Ureter (tissue), 1 donor: ENCODE measurements around the gene ZFYVE26. TPM values are rescaled to one million over a fixed set of nuclear protein-coding genes. Genes with fewer than 3 reads are reported as not detected.
"Not testable (repeated sequence)": the region's sequence is repeated elsewhere in the genome, so short reads cannot be mapped to it uniquely, and the experiment has no call there.

Source experiments
- DNase-seq: peaks from one replicate; pipeline ENCODE4 v3.0.0-alpha.2; 2020; ENCODE audit warnings: low spot score
- total RNA-seq: library from RNA; stranded (reverse); gene quantifications from one replicate; pipeline ENCODE4 v1.2.4, GENCODE V29; 2023
- donor health status: DM: yes; HTN: yes; CAD: no.

Gene ZFYVE26
- total RNA-seq, 1 donor from 2014 or later: 33.7 TPM

DNA sequence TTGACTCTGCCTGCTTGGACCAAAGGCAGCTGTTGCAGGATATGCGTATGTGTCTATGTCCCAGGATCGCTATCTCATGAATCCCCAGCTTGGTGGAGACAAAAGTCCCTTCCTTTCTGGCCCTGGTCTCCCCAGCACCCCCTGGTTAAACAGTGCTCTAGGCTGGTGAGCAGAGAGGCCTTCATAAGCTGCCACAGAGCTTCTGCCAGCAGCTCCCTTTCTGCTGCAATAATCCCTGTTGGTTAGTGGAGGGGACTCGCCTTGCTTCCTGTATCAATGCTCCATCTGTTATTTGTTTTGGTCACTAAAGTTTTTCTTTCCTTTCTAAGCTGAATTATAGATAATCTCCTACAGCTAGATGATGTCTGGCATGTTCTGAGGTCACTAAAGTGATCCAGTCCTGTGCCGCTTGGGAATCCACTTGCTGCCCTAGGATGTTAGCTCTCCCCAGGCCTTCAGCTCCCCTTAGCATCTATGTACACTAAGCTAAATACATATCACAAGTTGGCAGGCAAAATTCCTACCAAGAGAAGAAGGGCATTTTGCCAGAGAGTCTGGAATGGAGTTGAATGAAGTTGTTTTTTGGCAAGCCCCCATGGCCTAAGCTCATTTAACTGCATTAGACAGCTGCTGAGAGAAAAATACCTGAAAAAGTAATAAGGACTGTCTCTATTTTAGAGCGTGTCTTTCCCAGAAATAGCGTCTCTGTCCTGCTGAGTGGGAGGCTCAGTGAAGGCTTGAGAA is 66.9 kb downstream of the ZFYVE26 start:
- DNase-seq: no peak

DNA sequence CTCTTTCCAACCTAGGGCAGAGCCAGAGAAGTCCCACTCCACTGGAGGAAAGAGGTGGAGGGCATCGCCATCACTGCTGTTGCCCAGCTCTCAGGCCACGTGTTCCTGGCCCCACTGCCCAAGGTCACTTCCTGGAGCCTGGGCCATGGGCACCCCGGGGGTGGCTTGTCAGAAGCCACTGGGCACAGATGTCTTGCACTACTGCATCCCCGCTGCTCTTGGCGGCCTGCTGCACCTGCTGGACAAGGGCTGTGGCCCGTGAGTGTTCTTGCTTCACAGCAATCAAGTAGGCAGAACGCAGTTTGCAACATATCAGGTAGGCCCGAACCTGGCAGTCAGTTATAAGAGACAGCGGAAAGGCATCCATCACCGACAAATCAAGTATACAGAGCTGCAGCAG is 68.1 kb downstream of the ZFYVE26 start:
- DNase-seq: no peak

DNA sequence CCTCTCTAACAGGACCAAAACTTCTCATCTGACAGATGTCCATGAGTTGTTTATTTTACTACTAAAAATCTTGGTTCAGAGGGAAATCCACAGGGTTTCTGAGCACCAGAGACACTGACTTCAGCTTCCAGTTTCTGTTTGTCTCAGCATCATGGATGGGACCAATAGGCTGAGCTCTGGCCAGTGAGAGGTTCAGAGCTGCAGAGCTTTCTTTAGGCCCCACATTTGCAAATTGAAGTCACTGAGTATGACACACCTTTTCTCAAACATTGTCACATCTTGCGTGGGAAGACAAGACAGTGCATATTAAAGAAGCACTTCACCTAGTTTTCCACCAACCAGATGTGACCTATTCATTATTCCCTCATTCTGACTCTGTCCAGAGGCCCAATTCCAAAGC is 69.5 kb downstream of the ZFYVE26 start:
- no peak for DNase-seq

DNA sequence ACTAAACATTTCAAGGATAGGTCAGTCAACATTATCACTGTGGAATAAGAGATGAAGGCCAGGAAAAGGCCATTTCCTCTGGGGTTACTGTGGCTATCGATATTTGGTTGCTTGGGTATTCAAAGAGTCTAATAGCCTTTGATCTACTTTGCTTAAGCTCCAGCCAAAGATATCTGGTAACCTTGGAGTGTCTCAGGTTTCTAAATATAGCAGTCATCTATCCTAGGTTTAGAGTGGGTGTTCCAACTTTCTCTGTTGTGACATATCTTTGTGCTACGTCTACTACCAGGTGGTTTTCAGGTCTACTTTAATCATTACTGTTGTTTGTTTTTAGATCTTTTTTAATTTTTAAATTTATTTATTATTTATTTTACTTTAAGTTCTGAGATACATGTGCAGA is 72.3 kb downstream of the ZFYVE26 start:
- DNase-seq: no peak

DNA sequence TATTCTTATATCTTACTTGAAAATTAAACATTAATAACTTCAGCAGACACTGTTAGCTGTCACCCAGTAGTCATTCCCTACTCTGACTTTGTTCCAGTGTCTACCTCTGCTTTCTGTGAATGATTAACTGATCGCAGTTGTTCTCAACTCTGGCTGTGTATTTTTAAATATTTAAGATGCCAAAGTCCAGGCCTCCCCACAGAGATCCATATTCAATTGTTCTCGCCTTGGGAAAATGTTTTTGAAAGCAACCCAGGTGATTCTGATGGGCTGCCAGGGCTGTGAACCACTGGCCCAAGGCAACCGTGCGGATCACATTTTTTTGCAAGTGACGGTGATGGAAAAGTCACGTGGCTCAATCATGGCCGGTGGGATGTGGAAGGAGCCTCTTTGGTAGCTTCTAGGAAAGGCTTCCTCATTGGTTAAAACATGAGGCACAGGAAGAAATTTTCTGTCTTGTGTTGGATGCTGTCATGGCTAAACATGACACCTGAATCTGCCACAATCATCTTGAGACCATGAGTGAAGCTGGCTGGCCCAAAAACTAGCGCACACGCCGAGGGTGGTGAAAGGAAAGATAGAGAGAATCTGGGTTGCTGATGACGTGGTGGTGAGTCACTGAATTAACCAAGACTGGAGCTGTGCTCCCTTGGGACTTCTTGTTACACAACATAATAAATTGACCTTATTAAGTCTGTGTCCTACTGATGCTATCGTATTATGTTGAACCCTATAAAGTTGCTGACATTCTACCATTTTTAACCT is 77.5 kb downstream of the ZFYVE26 start:
- peak; percentile 48 for DNase-seq

DNA sequence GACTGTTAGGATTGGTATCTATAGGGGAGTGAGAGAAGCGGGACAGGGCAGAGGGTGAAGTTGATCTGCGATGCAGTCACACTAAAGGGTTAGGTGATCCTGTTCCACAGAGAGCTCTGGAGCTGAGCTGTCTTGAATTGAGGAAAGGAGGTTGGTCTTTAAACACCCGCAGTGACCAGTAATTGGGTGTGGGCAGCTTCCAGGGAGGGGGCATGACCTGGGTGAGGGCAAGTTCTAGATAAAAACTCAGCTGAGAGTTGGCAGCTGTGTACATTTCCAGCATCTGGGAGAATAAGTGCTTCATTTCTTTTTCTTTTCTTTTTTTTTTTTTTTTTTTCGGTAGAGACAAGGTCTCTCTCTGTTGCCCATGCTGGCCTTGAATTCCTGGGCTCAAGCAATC is 79.6 kb downstream of the ZFYVE26 start:
- no peak for DNase-seq

DNA sequence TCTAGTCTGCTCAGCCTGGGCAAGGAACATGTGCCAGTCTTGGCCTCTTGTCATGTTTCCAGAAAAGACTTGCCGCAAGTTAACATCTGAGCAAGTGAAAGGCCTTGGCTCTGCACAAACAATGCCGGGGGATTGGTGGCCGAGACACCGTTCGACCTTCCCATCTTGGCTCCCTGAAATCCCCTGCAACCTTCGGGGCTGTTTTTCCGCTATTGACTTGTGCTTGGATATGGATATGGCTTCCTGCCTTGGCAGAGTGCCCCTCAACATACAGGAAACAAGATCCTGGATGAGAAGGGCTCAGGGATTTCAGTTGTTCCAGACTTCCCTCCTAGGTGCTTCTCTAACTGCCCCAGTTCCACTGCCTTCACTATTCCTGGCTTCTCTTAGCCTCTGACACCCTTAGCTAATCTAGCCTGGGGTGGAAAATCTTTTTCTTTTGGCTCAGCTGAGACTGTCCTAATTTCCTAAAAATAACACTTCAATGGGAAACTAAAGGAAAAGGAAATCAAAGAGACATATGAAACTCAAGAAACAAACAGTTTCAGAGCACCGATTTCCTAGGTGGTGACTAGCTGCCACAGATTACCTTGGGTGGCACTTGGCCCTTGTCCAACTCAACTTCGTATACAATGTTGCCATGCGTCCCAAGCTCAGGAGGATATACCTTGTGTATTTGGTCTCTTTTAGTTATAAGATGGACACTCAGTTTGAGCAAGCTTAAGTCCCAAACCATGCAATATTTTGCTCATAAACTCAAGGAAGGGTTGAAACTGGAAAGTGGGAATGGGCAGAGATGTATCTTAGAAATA is 80.8 kb downstream of the ZFYVE26 start:
- no peak for DNase-seq

DNA sequence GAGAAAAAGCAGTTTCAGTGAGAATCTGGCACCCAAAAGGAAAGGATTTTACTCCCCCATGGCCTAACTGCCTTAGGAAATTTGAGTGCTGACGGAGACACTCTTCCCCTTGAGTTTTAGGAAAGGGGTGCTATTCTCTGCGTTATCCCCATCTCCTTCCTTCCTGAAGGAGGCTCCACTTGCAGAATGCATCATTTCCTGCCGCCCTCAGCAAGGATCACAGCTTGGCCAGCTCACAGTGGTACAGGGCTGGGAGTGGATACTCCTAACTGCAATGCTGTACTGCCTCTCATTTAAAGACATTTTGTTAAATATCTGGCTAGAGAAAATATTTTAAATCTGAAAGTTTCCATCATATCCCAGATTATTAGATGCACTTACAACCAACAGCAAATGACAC is 81.7 kb downstream of the ZFYVE26 start:
- no peak for DNase-seq

DNA sequence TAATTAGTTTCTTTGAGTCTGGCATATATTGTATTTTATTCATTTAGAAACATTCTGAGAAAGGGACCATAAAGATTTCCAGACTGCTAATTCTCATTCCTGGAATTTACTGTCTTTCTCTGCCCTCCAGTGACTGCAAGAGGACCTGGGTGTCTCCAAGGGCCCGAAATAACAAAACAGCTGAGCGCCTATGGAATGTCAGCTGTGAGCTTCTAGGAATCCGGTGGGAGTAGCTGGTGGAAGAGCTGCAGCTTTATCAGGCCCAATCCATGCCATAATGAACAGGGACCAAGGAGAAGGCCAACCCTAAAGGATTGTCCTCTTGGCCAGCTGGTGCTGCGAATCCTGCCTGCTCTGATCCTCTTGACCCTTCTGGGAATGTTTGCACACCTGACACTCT is 82.8 kb downstream of the ZFYVE26 start:
- DNase-seq: no peak

DNA sequence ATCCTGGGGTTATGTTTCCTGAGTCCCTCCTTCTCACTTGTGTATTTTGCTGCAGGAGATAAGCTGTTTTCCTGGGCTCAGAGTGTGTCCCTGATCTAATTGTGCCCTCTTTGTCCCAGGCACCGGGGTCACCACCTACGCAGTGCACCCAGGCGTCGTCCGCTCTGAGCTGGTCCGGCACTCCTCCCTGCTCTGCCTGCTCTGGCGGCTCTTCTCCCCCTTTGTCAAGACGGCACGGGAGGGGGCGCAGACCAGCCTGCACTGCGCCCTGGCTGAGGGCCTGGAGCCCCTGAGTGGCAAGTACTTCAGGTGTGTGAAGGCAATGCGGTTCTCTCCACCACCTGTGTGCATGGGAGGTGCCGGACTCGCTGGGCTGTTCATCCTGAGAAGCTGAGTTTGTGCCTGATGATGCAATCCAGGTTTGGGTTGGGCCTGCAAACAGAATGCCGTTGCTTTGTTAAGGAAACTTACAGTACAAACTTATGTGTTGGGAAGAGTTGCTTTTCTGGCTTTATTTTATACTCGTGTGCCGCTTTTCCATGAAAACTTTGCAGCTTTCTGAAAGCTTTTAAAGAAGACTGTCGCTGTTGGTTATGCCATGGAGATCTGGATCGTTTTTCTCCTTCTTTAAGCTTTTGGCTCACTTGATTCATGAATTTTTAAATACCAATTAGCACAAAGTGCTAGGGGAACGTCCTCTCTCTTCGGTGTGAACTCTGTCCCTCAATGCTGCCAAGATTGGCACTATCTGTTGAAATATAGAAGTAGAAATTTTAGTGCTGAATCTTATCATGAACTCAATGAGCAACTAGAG is 87.1 kb downstream of the ZFYVE26 start:
- peak; percentile 49 for DNase-seq

DNA sequence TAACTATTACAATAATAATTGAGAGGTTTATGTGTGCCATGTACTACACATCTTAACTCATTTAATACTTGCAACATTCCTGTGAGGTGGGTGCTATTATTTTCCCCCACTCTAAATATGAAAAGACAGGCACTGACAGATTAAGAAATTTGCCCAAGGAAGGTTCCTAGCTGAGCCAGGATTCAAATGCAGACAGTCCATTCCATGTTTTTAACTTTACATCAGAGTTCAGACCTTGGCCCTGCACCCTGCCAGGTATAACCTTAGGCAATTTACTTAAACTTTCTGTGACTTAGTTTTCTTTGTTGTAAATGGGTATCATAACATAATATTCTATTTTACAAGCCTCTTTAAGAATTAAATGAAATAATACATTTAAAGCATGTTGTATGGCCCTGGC is 88.1 kb downstream of the ZFYVE26 start:
- no peak for DNase-seq

DNA sequence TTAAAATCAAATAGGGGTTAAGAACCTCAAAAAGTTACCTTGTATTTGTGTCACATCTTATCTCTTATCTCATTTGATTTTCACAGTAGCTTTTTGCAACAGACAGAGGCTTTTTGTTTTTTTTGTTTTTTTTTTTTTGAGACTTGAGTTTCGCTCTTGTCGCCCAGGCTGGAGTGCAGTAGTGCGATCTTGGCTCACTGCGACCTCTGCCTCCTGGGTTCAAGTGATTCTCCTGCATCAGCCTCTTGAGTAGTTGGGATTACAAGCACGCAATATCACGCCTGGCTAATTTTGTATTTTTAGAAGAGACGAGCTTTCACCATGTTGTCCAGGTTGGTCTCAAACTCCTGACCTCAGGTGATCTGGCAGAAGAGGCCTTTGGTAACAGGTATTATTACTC is 89.0 kb downstream of the ZFYVE26 start:
- DNase-seq: no peak

DNA sequence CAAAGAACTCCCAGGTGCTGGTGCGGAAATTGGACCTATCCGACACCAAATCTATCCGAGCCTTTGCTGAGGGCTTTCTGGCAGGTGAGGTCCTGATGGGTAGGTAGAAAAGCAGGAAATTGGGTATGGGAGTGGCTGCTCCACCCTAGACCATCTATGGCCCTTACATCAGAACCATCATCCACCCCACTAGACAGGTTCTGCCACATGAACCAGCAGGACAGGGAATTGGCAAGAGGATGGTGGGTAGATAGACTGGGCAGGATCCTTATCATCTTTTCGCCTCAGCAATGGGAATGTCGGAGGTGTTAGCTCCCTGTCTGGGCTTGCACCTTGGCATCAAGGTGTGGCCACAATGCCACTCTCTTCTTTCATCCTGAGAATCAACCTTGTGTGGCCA is 91.2 kb downstream of the ZFYVE26 start:
- DNase-seq: no peak

DNA sequence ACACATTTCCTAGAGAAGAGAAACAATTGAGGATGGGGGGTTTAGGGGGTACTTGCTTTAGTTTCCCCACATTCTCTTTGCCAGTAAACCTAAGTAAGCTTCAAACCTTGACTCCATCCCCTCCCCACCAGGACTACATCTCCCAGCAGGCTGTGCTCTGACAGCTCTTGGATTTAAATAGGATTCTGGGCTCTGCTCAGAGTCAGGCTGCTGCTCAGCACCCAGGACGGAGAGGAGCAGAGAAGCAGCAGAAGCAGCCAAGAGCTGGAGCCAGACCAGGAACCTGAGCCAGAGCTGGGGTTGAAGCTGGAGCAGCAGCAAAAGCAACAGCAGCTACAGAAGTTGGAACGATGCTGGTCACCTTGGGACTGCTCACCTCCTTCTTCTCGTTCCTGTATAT is 94.1 kb downstream of the ZFYVE26 start:
- DNase-seq: peak; percentile 64

DNA sequence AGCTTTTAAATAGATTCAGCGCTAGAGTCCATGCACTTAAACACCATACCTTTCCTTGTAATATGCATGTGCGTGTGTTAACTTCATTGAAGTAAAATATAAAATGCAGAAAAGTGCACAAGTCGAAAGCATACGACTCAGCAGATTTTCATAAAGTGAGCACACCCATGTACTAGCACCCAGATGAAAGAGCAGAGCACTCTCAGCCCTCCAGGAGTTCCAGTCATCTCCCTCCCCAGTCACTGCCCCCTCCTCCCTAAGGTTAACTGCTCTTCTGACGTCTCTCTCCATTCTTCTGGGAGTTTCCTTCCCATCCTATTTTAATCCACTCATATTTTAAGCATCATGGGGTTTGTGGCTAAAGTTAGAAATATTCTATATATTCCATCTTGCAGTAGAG is 94.5 kb downstream of the ZFYVE26 start:
- no peak for DNase-seq

DNA sequence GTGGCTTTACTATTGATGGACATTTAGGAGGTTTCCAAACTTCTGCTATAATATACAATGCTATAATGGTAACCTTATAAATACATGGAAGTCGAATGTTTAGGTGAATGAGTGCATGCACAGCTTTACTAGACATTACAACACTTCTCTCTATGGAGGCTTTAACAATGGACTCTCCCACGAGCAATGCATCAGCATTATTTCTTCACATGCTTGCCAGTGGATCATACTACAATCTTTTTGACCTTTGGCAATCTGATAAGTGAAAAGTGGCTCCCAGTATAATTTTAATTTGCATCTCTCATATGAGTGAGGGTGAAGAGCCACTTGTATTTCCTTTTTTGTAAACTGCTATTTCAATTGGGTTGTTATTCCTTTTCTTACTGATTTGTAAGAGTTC is 96.5 kb downstream of the ZFYVE26 start:
- no peak for DNase-seq

DNA sequence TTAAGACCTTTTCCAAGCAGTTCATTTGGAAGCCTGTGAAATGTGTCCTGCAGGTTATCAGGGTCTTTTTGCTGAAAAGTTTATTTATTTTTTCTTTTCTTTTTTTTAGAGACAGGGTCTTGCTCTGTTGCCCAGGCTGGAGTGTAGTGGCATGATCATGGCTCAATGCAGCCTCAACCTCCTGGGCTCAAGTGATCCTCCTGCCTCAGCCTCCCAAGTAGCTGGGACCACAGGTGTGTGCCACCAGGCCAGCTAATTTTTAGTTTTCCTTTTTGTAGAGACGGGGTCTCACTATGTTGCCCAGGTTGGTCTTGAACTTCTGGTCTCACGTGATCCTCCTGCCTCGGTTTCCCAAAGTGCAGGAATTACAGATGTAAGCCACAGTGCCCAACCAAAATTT is 97.0 kb downstream of the ZFYVE26 start:
- not testable (repeated sequence) for DNase-seq

DNA sequence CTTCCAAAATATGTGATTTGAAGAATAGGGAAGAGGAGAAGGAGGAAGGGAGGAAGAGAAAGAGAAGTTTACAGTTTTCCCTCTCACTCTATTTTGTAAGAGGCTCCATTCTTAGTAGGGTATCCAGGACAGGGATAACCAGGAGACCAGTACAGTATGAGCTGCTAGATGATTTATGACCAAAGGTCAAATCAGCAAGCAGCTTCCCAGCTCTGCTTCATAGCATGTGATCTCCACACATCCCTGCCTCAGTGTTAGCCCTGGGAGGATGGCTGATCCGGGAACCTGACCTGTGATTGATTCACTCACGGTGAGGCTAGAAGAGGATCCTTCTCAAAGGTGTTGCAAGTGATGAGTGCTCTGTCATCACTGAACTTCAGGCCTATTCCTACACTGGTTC is 98.1 kb downstream of the ZFYVE26 start:
- DNase-seq: no peak

DNA sequence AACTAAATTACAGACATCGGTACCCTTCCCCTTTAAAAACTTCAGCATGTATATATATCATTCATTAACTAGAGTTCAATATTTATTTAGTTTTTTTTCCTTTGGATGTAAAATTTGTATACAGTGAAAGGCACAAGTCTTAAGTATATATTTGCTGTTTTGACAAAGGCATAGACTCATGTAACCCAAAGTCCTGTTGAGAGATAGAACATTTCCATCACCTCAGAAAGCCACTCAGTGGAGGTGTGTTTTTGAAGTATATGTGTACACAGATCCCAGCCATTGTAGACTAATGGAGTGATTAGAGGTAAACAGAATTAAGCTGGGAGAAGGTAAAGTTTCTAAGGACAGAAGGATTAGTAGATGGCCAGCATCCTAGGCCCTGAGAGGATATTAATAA is 99.3 kb downstream of the ZFYVE26 start:
- DNase-seq: no peak

DNA sequence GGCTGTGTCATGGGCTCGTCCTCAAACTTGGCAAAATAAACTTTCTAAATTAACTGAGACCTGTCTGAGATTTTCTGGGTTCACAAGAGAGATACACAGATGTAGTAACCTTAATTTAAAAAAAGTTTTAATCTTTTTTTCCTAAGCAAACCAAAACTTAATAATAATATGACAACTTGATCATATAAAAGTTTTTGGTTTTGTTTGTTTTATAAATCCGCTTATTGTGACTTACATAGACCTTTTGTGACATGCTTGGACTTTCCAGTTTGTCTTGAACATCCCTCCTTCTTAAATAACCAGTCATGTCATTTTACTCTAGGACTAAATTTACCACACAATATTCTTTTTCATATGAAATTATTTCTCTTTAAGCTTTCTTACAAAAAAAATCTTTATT is 106.2 kb downstream of the ZFYVE26 start:
- DNase-seq: no peak

DNA sequence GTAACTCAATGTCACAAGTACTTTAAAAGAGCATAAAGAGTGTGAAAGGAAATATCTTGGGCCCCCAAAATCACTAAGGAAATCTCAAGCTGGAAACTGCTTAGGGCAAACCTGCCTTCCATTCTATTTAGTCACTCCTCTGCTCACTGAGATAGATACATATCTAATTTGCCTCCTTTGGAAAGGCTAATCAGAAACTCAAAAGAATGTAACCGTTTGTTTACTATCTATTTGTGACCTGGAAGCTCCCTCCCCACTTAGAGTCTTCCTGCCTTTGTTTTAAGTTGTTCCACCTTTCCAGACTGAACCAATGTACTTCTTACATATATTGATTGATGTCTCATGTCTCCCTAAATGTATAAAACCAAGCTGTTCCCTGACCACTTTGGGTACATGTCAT is 106.6 kb downstream of the ZFYVE26 start:
- DNase-seq: not testable (repeated sequence)

DNA sequence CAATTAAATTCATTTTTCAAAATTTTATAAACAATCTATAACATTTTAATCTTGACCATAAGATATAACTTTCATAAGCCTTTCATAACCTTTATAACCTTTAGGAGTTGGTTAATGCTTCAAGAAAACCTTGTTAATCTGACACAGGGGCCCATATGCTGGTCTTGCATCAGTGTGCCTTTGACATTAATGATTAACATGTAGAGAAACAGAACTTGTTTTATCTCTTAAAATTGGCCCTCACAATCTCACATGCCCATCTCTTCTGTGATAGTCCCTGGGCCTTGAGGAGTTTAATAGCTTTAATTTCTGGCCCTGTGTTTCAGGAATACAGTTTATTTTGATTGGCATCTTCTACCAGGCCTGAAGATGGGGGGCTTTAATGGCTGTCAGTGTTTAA is 107.0 kb downstream of the ZFYVE26 start:
- DNase-seq: not testable (repeated sequence)
